22Rv1 (cell line): ENCODE data around the gene CTDSPL.
A peak's percentile ranks its signal among the peaks of the same experiment; 100 is the strongest.

Experiments used
- H3K27ac ChIP-seq: fragments of 450-650 bp; 2 replicates; pipeline ENCODE4 v1.5.1; 2017
- CTCF ChIP-seq: fragments of 450-650 bp; IDR thresholded peaks from 2 replicates; pipeline ENCODE4 v1.5.1; 2017; ENCODE audit warnings: mild to moderate bottlenecking
- ZFX ChIP-seq: fragments of 450-650 bp; IDR thresholded peaks from 2 replicates; pipeline ENCODE4 v1.6.1; 2017; ENCODE audit warnings: antibody characterized with exemption, borderline replicate concordance

Gene CTDSPL

GRCh38 chr3:37935290-37935668 lies 73.6 kb downstream of the CTDSPL start:
- no peak for TF ChIP-seq CTCF
- peak overlapping the region; percentile 86 for H3K27ac ChIP-seq

GRCh38 chr3:37935756-37936666 lies 74.3 kb downstream of the CTDSPL start:
- TF ChIP-seq ZFX: no peak
- no peak for TF ChIP-seq CTCF
- H3K27ac ChIP-seq: peak overlapping the region; percentile 86

- peak overlapping the region; percentile 86; the same call in 1 of the 2 replicates for H3K27ac ChIP-seq
- no peak for TF ChIP-seq ZFX
- no peak for TF ChIP-seq CTCF
Observed at GRCh38 chr3:37937156-37937555, 75.5 kb downstream of the CTDSPL start.

- TF ChIP-seq ZFX: no peak
- TF ChIP-seq CTCF: no peak
- no peak overlapping the region for H3K27ac ChIP-seq
Observed at GRCh38 chr3:37938011-37938410, 76.3 kb downstream of the CTDSPL start.

- H3K27ac ChIP-seq: no peak overlapping the region
- TF ChIP-seq CTCF: no peak
- no peak for TF ChIP-seq ZFX
Observed at GRCh38 chr3:37940242-37940908, 78.7 kb downstream of the CTDSPL start.

- TF ChIP-seq CTCF (no peak), ZFX (no peak)
- H3K27ac ChIP-seq: no peak overlapping the region
Observed at GRCh38 chr3:37941608-37942508, 80.2 kb downstream of the CTDSPL start.
